Measurements from ENCODE around the gene CRY1. TPM values are rescaled to one million over a fixed set of nuclear protein-coding genes. Genes with fewer than 3 reads are reported as not detected.
"Not testable (repeated sequence)": the region's sequence is repeated elsewhere in the genome, so short reads cannot be mapped to it uniquely, and the experiment has no call there.

Gene CRY1
- total RNA-seq, 1 experiment from 2014 or later, result 13.2 TPM

GRCh38 chr12:107108366-107108765 lies 15.0 kb upstream of the CRY1 start:
- not testable (repeated sequence) for DNase-seq (ENCODE audit: low spot score)

- no peak for DNase-seq (ENCODE audit: low spot score)
Measured at GRCh38 chr12:107107381-107107780, 14.0 kb upstream of the CRY1 start.

GRCh38 chr12:107106241-107107025 lies 13.1 kb upstream of the CRY1 start:
- DNase-seq (ENCODE audit: low spot score), result no peak

GRCh38 chr12:107105410-107105703 lies 12.0 kb upstream of the CRY1 start:
- DNase-seq (ENCODE audit: low spot score), result no peak

- DNase-seq (ENCODE audit: low spot score), result no peak
Measured at GRCh38 chr12:107103516-107103915, 10.2 kb upstream of the CRY1 start.

GRCh38 chr12:107103097-107103496 lies 9.7 kb upstream of the CRY1 start:
- DNase-seq (ENCODE audit: low spot score), result no peak

GRCh38 chr12:107102294-107102693 lies 8.9 kb upstream of the CRY1 start:
- DNase-seq (ENCODE audit: low spot score), result no peak

GRCh38 chr12:107101651-107102050 lies 8.3 kb upstream of the CRY1 start:
- no peak for DNase-seq (ENCODE audit: low spot score)

- no peak for DNase-seq (ENCODE audit: low spot score)
Measured at GRCh38 chr12:107099917-107100316, 6.6 kb upstream of the CRY1 start.

GRCh38 chr12:107096571-107096970 lies 3.2 kb upstream of the CRY1 start:
- DNase-seq (ENCODE audit: low spot score), result no peak

GRCh38 chr12:107094183-107094448 lies 767 bp upstream of the CRY1 start:
- DNase-seq (ENCODE audit: low spot score), result no peak

- peak; percentile 25 for DNase-seq (ENCODE audit: low spot score)
Measured at GRCh38 chr12:107092669-107093416, 506 bp downstream of the CRY1 start.

- peak; percentile 94 for DNase-seq (ENCODE audit: low spot score)
Measured at GRCh38 chr12:107091989-107092641, 1.2 kb downstream of the CRY1 start.

GRCh38 chr12:107091381-107091780 lies 2.0 kb downstream of the CRY1 start:
- no peak for DNase-seq (ENCODE audit: low spot score)

- DNase-seq (ENCODE audit: low spot score), result no peak
Measured at GRCh38 chr12:107090711-107091110, 2.6 kb downstream of the CRY1 start.

- no peak for DNase-seq (ENCODE audit: low spot score)
Measured at GRCh38 chr12:107088912-107089311, 4.4 kb downstream of the CRY1 start.

GRCh38 chr12:107086314-107086713 lies 7.0 kb downstream of the CRY1 start:
- no peak for DNase-seq (ENCODE audit: low spot score)

- no peak for DNase-seq (ENCODE audit: low spot score)
Measured at GRCh38 chr12:107081778-107082177, 11.6 kb downstream of the CRY1 start.

- no peak for DNase-seq (ENCODE audit: low spot score)
Measured at GRCh38 chr12:107080299-107080698, 13.1 kb downstream of the CRY1 start.

GRCh38 chr12:107079172-107080011 lies 14.0 kb downstream of the CRY1 start:
- peak; percentile 42 for DNase-seq (ENCODE audit: low spot score)

- DNase-seq (ENCODE audit: low spot score), result not testable (repeated sequence)
Measured at GRCh38 chr12:107073266-107073665, 20.1 kb downstream of the CRY1 start.

- DNase-seq (ENCODE audit: low spot score), result no peak
Measured at GRCh38 chr12:107066691-107067090, 26.7 kb downstream of the CRY1 start.
